Activated T-cell treated with anti-CD3 and anti-CD28 coated beads, Interleukin-2, amount 50 U/mL, for 48 hours (primary cell): ENCODE data around the gene COQ3.
"Not testable (repeated sequence)": the region's sequence is repeated elsewhere in the genome, so short reads cannot be mapped to it uniquely, and the experiment has no call there.

Source experiments
- DNase-seq, 2 experiments: peaks; one replicate each; pipeline ENCODE4 v3.0.0-alpha.2; 2020

The COQ3 gene

DNA sequence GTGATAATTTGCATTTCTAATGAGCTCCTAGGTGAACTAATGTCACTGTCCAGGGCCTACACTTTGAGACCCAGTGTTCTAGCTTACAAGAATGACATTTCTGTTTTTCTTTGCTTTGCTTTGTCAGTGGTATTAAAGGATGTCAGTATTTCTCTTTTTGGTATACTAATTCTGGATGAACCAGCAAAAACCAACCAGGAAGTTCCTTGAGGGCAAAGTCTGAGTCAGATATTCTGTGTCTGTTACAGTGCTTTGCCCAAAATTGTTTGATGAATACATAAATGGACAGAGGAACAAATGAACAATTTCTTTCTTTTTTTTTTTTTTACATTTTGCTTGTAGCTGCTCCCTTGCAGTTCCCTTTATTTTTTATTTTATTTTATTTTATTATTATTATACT, 15.4 kb downstream of the COQ3 start:
- no peak for DNase-seq

DNA sequence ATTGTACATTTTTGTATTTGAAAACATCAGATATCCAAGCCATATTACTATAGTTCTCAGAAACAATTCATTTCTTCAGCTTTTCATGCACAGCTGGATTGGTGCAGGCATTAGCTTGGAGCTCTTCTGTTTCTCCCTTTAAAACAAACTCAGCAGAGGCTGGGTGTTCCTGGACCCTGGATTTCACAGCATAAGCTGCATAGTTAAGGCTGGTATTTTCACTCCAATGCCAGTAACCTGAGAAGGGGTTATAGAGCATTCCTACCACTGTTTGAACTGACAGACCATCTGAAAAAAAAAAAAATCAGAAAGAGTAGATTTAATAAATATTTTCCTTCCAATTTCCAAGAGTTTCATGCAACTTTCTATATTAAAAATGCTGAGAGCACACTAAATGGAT, 24.5 kb downstream of the COQ3 start:
- no peak for DNase-seq

DNA sequence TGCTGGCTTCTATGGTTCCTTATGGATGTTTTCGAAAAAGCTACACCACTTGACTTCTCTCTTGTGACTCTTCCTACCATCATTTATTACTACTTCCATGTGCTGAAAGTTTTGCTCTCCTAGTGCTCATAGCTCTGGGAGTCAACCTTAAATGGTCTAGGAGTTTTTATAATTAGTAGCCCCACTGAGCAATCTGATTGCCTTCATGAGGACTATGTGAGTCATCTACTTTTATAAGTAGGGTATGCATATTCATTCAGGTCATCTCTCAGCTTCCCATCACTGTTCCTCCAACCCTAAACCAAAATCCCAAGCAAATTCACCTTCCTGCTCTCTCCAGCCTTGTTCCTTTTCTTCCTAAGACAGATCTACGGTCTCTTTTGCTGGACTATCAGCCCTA, 27.1 kb downstream of the COQ3 start:
- no peak for DNase-seq

DNA sequence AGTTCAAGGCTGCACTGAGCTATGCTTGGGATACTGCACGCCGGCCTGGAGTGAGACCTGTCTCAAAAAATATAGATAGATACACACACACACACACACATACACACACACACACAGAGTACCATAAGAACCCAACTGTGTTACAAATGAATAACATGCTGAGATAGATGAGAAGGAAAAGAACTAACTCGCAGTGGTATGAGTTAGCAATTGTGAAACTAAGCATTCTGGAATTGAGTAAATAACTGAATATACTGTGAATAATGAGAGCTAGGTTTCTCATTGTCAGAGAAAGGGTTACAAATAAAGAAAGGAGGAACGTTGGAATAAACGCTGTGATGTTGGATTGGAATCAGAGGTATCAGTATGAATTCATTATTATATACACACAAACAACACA, 30.0 kb downstream of the COQ3 start:
- DNase-seq, result peak in 1 of 2 experiments; percentile 36

DNA sequence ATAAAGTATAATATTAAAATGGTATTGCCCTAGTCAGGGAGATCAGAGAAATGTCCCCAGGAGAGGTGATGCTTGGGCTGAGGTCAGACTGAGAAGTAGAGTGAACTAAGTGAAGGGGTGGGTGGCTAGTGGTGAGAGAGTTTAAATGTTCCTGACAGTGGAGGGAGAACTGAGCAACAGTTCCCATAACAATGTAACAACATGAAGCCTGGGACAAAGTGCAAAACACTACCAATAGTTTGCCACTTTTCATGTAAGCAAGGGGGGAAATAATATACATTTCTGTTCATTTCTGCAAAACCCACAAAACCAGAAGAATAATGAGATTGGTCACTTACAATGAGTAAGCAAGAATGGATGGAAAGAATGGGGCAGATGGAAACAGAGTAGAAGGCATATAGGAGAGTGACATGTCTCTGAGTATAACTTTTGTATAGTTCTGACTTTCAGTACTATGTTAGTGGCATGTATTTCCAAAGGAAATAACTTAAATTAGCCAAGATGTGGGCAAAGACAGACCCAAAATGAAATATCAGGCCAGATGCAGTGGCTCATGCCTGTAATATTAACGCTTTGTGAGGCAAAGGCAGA, 31.2 kb downstream of the COQ3 start:
- peak in 1 of 2 experiments; percentile 23 for DNase-seq

DNA sequence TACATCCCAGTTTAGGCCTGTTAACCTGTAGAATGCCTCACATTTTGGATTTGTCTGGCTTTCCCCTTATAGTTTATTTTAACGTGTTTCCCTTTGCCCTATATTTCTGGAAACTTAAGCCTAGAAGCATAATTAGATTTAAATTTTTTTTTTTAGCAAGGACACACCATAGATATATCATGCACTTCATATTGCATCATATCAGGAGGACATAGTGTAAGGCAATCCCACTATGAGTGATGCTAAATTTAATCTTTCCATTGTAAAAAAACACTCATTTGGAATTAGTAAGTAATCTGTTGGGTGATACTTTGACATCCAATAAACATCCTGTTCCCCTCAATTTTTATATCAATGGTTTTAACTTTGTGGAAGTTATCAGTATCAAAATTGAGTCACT, 34.2 kb downstream of the COQ3 start:
- DNase-seq, result no peak

DNA sequence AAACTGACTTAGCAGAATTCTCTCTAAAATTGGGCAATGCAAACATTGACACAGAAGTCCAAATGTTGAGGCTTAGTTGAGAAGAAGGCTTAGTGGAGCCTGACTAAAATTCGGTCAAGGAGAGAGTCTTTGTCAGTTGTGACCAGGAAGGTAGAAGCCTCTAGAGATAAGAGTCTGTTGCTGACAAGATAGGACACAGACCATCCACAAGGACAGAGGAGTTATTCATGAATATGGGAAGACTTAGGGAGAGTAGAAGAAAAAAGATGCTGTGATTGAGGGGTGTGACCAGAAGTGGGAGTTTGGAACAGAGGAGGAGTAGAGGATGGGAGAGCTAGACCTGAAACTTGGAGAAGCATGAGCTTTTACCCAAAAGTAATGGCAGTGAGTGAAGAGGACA, 37.4 kb downstream of the COQ3 start:
- DNase-seq, result no peak

DNA sequence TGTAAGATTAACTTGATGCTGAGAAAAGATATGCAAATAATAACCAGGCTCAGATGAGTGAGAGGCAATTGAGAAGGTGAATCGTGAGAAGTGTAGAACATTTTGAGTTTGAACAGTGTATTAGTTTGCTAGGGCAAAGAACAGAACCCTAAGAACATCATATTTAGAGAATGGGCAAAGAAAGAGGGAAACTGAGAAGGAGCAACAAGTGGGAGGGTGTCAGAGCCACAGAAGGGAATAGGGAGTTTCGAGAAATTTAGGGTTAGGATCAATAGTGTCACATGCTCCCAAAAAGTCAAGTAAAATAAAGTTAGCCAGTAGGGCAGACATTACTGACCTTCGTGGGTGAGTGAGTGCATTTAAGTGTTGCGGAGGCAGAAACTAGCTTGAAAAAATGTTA, 39.0 kb downstream of the COQ3 start:
- DNase-seq, result no peak

DNA sequence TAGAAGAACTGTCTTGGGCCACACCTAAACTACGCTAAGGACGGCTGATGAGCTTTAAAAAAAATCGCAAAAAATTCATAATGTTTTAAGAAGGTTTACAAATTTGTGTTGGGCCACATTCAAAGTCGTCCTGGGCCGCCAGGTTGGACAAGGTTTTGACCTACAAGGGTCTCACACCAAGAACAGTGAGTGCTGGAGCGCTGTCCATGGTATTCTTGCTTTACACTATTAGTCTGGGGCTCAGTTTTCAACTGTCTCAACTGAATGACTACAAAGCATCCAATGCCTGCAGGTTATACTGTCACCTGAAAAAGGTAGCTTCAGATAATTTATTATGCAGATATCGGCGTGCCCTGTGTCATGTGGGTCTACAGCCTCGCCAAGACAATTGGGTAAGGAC, 40.9 kb downstream of the COQ3 start:
- DNase-seq, result no peak

DNA sequence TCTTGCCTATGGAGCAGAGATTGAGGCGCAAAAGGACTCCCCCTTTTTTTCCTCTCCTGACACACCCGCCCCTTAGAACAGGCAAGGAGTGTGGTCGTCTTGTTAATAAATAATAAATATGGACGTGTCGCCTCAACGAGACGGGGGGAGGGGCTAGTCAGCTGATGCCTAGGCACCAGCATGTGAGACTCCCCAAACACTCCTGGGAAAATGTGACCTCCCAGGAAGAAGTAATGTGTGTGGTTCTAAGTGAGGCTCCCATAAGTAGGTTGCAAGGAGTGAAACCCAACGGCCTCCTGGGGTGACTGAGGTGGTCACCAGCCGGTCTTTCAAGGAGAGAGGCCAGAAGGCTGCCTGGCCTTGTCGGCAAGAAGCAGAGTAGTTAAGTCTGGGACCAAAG, 43.4 kb downstream of the COQ3 start:
- DNase-seq, result no peak

DNA sequence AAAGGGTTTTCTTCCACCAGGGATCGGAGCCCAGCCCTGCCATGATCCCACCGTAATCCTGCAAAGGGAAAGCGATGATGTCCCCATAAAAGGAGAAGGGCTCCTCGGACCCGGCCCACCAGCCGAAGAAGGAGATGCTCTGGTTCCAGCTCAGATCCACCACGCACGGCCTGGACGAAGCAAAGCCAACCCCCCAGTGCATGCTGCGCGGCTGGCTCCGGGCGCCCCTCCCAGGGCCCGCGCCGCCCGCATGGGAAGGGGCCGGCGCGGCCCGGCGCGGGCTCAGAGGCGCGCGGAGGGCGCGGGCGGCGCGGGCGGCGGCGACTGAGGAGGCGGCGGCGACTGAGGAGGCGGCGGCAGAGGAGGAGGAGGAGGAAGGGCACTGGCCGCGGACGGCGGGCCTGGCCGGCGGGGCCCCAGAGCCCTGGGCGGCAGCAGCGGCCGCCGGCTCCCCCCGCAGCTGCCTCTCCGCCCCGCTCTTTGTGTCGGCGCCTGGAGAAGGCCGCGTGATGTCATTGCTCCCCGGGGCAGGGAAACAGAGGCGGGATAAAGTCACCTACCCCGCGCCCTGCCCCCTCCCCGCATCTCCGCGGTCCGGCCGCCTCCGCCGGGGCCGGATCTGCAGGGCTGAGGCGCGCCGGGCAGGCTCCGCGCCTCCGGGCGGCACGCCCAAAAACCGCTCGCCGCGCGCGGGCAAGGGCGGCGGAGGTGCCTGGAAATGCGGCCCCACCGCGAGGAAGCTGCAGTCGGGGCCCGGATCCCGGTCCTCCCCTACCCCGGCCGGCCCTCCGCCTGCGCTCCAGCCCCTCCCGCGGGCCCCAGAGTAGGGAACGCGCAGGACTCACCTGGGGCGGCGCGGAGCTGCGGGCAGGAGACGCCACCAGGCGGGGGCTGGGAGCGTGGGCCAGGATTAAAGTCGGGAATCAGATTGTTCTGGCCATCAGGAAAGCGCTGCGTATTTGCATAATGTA, 44.5 kb downstream of the COQ3 start, which contains the start of gene FAXC:
Gene FAXC, minus strand, starts transcription at position 504 of the 971 bp plus-strand sequence. Its CDS starts 302 bp downstream, at position 202.
- peak; percentile 27 to 45 for DNase-seq

DNA sequence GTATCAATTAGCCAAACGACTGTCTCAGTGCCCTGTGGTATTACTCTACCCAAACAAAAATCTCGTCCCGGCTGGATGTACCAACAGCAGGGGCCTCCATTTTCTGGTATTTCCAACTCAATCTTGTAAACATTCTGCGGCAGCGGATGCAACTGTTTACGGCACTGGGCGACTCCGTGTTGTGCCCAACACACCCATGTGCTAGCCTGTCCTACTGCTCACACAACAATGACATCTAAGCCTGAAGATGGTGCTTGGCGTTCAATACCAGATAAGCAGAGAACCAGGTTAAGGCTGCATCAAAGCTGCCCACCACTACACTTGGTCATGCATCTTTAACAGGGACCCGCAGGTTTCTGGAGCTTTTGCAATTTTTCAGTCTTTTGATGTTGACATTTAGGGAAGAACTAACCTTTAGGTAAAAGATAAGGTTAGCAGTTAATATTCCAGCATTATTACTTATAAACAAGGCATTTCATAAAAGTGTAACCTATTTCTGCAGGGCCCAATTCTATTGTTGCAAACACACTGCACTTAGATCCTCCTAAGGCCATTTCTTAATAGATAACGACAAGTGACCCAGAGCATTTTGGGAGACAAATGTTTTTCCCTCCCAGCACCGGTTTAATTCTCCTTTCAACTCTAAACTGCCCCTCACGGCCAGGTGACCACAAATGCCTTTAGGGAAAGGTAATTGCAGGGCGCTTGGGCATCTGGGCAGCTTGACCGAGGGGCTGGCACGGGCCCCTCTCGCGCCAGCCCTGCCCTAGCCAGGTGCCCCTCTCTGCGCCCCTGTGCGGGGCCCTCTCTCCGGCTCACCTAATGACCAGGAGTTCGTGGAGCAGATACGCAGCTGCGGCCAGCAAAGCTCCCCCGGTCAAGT, 45.5 kb downstream of the COQ3 start:
- DNase-seq, result no peak

DNA sequence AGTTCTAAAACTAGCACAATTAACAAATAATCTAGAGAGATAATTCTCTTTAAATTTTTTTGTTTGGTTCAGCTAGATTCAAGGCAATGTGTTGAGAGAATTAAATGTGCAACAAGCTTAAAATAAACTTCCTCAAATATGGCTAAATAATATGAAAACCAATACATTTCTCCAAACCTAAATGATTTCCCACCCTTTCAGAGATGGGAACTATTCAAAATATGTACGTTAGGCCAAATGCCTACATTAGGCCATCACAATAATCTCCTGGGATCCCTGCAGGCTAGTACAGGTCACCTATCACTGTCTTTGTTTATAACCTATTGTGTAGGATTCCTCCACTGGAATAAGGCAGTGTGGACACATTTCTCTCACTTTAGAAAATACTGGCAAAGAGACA, 46.2 kb downstream of the COQ3 start:
- DNase-seq, result no peak

DNA sequence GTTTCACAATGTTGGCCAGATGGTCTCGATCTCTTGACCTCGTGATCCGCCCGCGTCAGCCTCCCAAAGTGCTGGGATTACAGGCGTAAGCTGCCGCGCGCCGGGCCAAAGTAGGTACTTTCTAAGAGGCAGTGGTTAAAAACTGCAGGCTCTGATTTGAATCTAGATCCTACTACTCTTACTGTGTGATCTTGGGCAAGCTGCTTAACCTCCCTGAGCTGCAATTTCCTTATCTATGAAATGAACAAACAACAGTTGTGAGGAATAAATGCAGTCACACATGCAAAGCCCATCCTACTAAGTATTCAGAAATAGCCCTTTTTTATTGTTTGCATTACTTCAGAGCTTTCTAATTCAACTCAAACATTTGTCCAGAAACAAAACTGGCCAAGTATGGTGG, 47.4 kb downstream of the COQ3 start:
- no peak for DNase-seq

DNA sequence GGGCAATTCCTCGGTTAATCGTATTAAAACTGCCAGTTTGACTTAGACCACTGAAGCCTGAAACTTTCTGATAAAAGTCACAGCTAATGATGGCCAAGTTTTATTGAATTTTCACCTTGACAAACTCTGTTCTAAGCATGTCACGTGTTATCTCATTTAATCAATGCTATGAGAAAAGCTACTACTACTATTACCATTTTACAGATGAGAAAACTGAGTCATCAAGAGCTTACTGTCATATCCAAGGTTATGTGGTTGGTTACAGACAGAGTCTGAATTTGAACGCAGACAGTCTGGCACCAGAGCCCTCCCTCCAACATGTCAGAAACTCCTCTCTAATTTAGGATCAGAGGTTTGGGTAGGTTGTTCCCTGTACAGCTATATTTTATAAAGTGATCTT, 48.8 kb downstream of the COQ3 start:
- no peak for DNase-seq

DNA sequence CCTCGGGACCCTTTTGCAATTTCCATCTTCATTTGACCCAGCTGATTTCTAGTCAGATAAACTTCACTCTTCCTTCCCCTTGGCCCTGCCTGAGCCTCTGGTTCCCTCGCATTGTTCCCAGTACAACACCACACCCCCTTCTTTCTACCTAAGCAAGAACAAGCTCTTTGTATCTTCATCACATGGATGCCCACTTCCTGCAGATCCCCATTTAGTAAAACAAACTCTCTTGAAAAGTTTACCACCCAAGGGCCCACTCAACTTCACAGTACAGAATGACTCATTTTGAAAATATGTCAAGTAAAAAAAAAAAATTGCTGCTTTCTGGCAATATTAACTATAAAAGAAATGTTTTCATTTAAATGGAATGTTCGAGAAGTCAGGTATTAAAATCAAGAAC, 49.7 kb downstream of the COQ3 start:
- DNase-seq, result no peak

DNA sequence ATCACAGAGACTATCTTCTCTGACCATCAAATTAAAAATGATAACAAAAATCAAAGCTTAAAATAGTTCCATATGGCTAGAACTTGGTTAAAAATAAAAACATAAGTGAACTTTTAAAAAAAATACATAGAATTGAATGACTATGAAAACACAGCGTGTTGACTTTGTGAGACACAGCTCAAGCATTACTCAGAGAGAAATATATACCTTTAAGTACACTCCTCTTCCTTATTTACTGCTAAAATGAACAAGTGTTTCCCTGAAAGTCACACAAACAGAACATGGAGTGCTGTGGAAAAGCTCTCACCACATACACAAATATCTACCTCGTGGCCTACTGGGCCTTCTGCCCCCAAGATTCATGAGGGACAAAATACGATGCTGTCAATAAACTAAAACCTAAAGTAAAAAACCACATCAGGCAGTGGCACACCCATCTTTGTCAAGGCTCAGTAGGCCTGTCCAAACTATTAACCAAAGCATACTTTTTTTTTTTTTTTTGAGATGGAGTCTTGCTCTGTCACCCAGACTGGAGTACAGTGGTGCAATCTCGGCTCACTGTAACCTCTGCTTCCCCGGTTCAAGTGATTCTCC, 52.0 kb downstream of the COQ3 start:
- no peak for DNase-seq

DNA sequence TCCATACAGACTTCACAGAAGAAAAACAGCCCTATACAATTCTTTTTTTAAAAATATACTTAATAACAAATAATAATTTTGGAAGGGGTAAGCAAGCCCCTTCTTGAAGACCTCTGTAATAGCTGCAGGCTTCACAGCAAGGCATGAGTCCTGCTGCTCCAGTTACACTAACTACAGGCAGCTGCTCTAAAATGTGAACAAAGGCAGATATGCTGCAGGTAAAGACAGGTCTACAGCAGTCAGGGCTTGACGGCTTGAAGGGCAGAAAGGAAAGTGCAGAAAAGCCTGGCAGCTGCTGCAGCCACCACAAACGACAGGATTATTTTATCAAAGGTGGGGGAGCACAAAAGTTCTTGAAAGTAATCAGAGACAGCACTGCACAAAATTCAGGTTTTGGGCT, 55.8 kb downstream of the COQ3 start:
- DNase-seq, result no peak

DNA sequence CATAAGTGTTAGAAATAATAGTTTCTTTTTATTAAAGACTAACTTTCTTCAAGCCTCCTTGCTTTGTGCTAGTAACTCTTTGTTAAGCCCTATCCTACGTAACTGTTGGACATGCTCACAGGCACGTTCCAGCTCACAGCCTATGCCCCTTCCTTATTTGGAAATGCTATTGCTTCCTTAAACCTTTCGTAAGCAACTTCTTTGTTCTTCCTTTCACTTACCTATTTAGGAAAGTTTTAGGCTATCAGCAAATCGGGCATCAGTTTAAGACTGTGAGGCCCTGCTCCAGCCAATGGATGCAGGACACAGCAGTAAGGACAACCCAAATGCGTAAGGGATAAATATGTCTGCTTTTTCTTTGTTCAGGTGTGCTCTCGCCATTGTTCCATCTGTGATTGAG, 58.7 kb downstream of the COQ3 start:
- DNase-seq, result not testable (repeated sequence)

DNA sequence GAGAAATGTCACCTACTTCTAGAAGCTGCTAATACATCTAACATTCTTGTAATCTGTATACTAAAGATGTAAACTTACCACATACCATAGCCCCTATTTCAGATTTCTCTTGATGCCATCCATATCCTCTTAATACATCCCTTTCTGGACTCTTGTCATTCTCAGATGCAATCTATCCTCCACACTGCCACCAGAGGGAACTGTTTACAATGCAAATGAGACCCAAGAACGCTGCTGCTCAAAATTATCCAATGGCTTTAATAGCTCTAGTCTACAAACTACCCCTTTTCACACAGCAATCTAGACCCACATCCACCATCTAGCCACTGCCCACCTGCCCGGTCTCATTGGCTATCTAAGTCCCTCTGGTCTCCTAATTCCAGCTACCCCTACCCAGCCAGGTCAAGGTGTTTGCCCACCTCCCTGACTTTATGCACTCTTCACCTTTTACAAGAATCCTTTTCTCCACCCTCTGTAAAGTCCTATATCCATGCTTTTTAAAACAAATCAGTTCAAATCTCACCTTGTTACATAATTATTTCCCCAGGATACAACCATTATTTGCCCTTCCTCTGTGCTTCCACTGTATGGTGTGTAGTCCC, 59.4 kb downstream of the COQ3 start:
- DNase-seq, result peak in 1 of 2 experiments; percentile 32

DNA sequence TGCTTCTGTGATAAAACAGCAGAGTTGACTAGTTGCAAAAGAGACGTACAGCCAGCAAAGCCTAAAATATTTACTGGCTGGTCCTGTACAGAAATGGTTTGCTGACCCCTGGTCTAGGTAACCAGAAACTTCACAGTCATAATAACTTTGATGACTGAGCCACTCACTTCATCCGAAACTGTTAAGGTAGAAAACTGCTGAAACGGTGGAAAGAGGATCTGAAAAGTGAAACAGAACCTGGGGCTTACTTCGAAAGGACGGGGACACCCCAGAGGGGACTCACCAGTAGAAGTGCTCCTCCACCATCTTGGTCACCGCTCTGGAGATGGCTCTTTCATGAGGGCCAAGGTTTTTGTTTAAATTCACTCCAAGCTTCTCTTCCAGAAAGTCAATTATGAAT, 60.9 kb downstream of the COQ3 start:
- no peak for DNase-seq

DNA sequence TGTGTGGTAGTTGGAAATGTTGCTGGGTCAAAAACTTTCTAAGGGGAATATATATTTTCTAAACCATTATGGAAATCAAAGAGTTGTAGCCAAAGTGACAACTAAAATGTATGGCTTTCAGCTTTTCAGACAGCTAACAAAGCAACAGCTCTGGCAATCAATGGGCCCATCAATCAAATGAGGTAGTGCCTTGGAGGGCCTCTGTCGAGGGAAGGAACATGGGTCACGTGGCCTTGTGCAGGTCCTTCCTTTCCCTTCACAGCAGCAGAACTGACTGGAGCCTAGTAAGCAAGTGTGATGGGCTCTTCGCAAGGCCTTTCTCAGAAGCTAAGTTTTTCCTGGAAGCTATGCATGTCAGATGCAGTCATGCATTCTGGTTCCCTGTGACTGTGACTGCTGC, 62.5 kb downstream of the COQ3 start:
- no peak for DNase-seq

DNA sequence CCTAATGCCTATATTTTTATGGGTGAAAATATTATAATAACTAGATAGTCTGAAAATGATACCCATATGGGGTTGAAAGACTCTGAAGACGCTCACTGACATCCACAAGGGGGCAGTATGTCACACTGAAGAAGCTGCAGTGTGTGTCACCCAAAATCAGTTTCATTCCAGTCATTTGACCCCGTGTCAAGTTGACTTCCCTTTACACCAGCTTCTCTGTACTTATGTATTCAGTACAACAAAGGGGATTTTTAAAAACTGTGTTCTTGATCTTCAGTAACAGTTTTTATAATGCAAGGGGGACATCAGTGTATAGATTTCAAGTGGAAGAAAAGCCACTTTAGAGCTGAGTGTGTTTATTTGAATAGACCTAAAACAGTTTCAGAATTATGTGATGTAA, 63.8 kb downstream of the COQ3 start:
- DNase-seq, result peak; percentile 70
